GM21515 (cell line): ENCODE data around the gene CARD10.
"Not testable (repeated sequence)": the region's sequence is repeated elsewhere in the genome, so short reads cannot be mapped to it uniquely, and the experiment has no call there.

ENCODE experiments used
- ATAC-seq: cut with Tn5 transposase; IDR thresholded peaks from one replicate; pipeline ENCODE4 v1.9.1; 2021; ENCODE audit not compliant: unreplicated experiment

The CARD10 gene

GRCh38 chr22:37557321-37558001 is 38.2 kb upstream of the CARD10 start:
- ATAC-seq = no peak

- ATAC-seq = no peak
These were observed 37.5 kb upstream of the CARD10 start for GRCh38 chr22:37556710-37557109.

GRCh38 chr22:37555029-37555428 is 35.8 kb upstream of the CARD10 start:
- no peak for ATAC-seq

- no peak for ATAC-seq
These were observed 34.5 kb upstream of the CARD10 start for GRCh38 chr22:37553725-37554124.

GRCh38 chr22:37552524-37553163 is 33.4 kb upstream of the CARD10 start:
- ATAC-seq = no peak

- ATAC-seq = no peak
These were observed 32.8 kb upstream of the CARD10 start for GRCh38 chr22:37551981-37552380.

GRCh38 chr22:37550921-37551320 is 31.7 kb upstream of the CARD10 start:
- ATAC-seq = not testable (repeated sequence)

GRCh38 chr22:37549704-37550059 is 30.5 kb upstream of the CARD10 start:
- ATAC-seq = no peak

- no peak for ATAC-seq
These were observed 28.1 kb upstream of the CARD10 start for GRCh38 chr22:37547251-37547741.

- no peak for ATAC-seq
These were observed 27.4 kb upstream of the CARD10 start for GRCh38 chr22:37546437-37547250.

- ATAC-seq = no peak
These were observed 26.7 kb upstream of the CARD10 start for GRCh38 chr22:37545703-37546436.

- ATAC-seq = no peak
These were observed 25.9 kb upstream of the CARD10 start for GRCh38 chr22:37544955-37545702.

GRCh38 chr22:37542959-37543358 is 23.7 kb upstream of the CARD10 start:
- ATAC-seq = no peak

GRCh38 chr22:37542416-37542815 is 23.2 kb upstream of the CARD10 start:
- ATAC-seq = not testable (repeated sequence)

- not testable (repeated sequence) for ATAC-seq
These were observed 20.6 kb upstream of the CARD10 start for GRCh38 chr22:37539790-37540189.

GRCh38 chr22:37538590-37539357 is 19.6 kb upstream of the CARD10 start:
- ATAC-seq = peak; percentile 74

GRCh38 chr22:37535159-37535558 is 15.9 kb upstream of the CARD10 start:
- no peak for ATAC-seq

GRCh38 chr22:37534445-37534844 is 15.2 kb upstream of the CARD10 start:
- no peak for ATAC-seq

- ATAC-seq = no peak
These were observed 14.8 kb upstream of the CARD10 start for GRCh38 chr22:37533995-37534394.
